GM18867 (cell line): ENCODE data around the gene RNF146.
"Not testable (repeated sequence)": the region's sequence is repeated elsewhere in the genome, so short reads cannot be mapped to it uniquely, and the experiment has no call there.

Experiments
- ATAC-seq: cut with Tn5 transposase; IDR thresholded peaks from one replicate; pipeline ENCODE4 v1.9.1; 2021; ENCODE audit warnings: mild to moderate bottlenecking, moderate library complexity; ENCODE audit not compliant: unreplicated experiment

RNF146 gene, protein sequence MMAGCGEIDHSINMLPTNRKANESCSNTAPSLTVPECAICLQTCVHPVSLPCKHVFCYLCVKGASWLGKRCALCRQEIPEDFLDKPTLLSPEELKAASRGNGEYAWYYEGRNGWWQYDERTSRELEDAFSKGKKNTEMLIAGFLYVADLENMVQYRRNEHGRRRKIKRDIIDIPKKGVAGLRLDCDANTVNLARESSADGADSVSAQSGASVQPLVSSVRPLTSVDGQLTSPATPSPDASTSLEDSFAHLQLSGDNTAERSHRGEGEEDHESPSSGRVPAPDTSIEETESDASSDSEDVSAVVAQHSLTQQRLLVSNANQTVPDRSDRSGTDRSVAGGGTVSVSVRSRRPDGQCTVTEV

DNA sequence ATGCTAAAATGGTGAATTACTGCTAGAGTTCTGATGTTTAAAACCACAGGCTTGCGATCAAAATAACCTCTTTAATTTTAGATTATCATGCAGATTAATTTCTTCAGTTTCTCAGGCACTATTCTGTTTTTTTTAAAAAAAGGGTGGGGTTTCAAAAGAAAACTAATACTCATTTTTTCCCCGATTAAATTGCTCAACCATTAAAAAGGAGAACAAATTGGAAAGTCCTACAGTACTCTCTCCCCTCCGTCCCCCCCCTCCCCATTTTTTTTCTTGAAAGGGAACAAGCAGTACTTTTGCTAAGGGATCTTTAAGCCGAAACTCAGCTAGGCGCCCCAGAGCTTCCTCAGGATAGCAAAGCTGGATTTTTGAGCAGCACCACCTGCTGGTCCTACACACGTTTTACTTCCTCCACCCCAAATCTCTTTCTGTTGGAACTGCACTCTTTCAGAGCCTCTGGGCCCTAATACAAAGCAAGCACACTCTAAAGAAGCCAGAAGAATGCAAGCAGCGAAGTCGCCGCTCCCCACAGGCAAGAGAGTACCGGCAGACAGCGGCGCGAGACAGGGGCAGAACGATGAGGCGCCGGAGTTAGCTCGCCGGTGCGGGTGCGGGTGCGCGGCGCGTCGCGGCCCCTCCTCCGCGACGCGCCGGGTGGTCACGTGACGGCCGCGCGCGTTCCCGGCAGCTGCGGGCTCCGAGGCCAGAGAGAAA, at the start of gene RNF146:
Gene RNF146, plus strand, starts transcription at position 687 of the 714 bp plus-strand sequence. CDS start 13,475 bp downstream, outside the sequence.
- peak; percentile 85 for ATAC-seq

DNA sequence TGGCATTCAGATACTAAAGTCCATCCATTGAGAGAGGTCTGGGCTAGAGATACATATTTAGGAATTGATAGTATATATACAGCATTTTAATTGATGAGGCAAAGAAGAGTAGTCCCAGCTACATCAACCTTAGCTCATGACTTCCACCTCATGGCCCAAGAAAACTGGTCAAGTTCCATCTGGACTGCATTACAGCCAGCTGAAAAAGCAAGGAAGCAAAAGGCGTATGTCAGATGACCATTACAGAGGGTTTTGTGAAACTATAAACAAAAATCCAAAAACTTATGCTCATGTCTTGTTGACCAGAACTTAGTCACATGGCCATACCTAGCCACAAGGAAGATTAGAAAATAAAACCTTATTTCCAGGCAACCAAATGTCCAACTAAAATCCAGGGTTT, 46.8 kb upstream of the RNF146 start:
- no peak for ATAC-seq

DNA sequence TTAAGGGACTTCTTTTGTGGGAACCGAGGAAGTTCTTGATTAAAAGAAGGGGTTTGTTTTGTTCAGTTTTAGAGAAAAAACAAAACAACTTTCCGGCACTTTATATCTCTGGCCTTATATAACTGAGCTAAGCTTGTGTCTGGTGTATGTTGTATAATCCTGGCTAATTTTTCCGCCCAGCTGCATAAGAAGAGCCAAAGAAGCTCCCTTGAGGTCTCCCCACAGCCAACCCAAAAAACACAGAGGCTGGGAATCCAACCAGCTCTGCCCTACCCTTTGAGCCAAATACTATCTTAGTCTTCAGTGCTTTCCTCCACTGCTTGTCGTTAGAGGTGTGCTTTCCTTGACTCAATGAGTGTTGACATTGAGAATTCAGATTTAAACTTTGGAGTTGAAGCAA, 45.5 kb upstream of the RNF146 start:
- ATAC-seq = no peak

DNA sequence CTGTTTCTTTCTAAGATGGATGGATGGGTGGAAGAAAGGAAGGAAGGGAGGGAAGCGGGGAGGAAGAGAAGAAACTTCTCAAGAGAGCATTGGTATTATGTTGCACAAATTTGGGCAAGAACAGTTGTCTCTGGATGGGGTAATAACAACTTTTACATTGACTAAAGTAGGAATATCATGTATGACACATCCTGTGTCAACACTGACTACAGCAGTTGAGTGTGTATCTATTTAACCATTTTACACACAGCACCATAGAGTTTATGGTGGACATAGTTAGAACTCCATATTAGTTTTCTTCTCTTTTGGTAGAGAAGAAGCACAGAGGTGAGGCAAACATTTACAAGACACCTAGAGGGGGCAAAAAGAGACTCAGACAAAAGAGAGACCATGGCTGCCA, 44.2 kb upstream of the RNF146 start:
- no peak for ATAC-seq

DNA sequence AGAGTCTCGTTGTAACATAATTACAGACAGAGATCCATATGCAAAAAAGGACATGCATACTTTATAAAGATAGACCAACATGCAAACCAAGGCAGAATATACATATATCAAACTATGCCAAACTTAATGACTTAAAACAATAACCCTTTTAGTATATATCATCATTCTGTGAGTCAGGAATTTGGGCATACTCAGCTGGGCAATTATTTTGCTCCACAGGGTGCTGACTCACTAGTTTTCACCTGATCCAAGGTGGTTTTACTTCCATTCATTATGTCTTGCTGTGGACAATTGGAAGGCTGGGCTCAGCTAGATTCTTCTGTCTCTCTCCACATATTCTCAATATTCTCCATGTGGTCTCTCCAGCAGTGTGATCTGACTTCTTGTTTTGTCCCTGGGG, 41.2 kb upstream of the RNF146 start:
- no peak for ATAC-seq

DNA sequence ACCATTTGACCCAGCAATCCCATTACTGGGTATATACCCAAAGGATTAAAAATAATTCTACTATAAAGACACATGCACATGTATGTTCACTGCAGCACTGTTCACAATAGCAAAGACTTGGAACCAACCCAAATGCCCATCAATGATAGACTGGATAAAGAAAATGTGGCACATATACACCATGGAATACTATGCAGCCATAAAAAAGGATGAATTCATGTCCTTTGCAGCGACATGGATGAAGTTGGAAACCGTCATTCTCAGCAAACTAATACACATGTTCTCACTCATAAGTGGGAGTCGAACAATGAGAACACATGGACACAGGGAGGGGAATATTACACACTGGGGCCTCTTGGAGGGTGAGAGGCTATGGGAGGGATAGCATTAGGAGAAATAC, 32.8 kb upstream of the RNF146 start:
- not testable (repeated sequence) for ATAC-seq

DNA sequence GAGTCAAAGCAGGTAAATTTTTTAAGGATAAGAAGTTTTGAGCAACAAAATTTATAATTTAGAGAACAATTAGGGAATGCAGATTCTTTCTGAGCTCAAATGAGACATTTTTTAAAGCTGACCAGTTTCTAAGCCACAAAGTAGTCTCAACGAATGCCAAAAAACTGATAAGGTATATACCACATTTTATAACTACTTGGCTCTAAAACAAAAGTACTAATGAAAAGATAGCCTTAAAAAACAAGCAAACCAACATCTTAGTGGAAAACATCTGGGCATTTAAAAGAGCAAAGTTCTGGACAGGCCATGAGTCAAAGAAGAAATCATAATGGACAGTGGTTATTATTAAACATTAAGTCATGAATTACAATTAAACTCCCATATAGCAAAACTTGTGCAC, 23.2 kb upstream of the RNF146 start:
- ATAC-seq = no peak

DNA sequence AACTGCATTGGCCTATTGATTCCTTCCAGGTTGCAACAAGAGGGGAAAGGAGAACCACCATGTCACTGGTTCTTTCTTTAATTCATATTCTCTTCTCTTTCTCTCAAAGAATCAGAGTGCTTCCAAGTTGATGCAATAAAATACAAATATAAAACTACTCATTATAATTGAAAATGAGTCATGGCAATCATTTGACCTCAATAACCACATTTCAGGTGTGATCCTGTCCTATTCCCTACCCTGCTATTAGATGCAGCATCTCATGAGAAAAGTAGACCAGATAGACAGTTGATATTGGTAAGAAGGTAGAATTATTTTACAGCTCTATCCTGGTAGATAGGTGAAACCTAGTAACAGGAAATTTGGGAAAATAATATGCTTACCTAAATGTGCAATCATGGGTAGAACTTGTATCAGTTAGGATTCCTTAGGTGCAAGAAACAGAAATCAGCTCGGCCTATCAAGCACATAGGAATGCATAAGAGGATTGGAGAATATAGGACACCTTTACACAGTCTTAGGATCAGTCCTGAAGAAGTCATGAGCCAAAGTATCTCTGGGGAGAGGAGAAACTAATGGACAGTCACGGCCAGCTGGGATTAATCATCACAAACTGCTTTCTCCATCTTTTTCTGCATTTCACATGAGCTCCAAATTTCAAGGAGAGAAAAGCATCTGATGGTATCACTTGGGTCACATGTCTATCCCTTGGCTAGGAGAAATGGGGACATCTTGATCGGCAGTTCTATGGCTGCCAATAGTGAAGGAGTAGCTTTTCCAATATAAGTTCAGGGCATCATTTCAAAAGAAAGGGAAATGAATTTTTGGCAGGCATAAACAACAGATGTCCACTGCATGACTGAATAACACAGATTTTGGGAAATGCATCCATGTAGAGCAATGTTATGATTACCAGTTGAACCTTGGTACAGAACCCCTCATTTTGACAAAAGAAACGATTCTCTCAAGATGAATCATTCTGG, 19.3 kb upstream of the RNF146 start:
- no peak for ATAC-seq

DNA sequence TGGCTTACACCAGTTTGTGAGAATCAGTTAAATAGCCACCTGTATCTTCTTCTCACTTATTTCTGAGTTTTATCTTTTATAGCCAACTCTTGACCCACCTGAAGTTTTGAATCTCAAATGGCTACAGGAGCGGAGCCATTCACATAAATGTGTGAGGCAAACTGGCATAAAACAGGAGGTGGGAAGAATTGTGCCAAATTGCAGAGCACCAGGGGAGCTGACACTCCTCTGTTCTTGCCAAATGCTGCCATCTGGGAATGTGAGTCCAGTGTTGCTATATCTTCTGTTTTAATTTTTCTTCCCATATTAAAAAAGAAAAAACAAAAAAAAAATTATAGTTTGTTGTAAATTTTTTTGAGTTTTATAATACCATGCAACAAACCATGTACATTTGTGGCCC, 17.0 kb upstream of the RNF146 start:
- no peak for ATAC-seq

DNA sequence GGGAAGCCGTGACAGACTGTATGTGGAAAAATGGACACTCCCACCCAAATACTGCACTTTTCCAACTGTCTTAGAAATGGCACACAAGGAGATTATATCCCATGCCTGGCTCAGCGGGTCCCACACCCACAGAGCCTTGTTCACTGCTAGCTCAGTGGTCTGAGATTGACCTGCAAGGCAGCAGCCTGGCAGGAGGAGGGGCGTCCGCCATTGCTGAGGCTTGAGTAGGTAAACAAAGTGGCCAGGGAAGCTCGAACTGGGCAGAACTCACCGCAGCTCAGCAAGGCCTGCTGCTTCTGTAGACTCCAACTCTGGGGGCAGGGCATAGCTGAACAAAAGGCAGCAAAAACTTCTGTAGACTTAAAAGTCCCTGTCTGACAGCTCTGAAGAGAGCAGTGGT, 11.4 kb upstream of the RNF146 start:
- ATAC-seq = no peak

DNA sequence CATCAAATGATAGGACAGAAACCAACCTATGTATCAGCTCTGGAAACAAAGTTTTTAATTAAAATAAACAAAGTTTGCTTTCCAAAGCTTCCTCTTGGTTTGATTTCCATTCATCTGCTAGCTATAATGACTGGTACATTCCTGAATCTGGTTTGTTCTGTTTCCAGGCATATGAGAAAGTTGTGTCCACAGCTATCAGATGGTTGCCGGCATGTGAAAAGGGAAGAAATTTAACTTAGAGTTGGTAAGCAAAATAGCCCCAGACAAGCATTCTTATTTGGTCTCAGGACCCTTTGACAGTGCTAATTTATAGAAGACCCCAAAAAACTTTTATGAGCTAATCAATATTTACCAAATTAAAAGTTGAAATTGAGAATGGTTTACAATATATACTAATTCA, 3.8 kb upstream of the RNF146 start:
- no peak for ATAC-seq

DNA sequence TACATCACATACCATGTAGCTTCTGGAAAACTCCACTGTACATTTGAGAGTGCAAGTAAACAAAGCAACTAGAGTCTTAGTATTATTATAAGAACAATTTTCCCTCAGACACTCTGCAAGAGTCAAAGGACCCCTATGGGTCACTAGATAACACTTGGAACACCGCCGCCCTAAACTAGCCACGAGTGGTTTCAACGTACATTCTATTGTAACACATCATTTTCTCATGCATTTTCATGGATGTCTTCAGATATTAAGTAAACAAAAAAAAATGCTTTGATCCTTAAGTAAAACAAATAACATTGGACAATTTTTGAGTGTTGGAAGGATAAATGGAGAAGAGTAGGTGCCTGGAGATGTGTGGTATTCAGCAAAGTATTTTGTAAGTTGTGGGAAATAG, 3.2 kb upstream of the RNF146 start:
- no peak for ATAC-seq

DNA sequence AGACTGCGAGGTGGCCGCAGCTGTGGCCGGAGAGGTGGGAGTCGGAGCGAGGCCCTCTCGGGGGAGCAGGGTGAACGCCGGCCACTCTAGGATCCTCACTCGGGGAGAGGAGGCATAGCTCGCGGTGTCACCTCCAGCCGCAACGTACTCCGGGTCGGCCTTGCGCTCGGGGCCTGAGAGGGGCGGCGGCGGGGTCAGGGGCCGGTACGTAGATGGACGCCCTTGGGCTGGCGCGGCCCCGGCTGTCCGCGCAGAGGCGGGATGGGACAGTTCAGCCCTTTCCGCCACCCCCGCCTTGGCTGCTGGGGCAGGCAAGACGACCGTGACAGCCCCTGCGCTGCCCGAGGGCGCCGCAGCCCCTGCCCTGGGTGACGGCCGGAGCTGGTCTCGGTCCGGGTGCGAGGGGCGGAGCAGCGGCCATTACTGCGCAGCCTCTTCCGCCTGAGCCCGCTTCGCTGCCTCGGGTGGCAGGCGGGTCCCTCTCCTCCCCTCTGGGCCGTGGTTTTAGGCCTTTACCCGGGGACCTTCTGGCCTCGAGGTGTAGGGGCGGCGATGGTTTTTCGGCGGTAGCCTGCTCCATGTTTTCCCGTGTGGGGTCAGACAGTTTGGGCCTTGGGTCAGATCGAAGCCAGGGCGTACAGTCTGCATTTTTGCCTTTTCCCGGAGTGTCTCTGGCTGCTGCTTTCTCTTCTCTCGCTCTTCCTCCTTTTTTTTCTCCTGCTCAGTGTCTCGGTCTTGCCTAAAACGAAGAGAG, 405 bp downstream of the RNF146 start:
- peak; percentile 77 for ATAC-seq

DNA sequence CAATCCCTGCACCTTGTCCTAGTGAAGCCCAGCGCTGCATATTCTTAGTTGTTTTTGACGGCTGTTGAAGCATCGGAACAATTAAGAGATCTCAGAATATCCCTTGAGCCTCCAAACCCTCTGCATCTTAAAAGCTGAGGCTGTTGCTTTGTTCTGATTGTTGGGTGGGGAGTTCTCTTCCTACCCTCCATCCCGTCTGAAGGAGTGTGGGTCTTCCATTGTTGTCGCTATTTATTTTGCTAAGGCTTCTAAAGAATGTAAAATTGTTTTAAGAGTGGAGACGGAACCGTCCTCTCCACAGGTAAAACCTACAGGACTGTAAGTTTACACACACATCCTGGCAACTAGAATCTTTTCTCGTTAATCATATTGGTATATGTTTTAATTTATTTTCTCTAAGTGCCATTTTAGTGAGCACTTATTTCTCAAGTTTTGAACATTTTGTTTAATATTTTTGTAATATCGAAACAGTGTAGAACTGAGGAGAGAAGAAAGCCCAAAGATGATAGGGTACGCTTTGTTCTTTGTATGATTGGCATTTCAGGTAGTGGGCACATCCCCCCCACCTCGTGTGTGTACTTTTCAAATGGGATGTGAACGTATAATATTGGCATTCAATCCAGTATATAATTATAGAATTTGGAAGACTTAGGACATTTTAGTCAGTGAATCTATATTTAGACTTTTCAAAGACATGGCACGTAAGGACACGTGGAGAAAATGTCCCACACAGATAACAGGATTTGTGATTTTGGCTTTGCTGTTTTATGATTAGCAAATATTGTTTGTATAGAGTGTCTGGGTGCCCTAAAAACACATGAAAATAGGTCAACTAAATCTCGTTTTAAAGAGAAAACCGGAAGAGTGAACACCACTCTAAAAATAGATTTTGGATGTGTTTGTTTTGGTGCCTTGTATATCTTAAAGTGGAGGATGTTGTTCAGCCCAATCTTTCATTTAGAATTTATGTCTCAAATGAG, 1.3 kb downstream of the RNF146 start:
- peak; percentile 4 for ATAC-seq

DNA sequence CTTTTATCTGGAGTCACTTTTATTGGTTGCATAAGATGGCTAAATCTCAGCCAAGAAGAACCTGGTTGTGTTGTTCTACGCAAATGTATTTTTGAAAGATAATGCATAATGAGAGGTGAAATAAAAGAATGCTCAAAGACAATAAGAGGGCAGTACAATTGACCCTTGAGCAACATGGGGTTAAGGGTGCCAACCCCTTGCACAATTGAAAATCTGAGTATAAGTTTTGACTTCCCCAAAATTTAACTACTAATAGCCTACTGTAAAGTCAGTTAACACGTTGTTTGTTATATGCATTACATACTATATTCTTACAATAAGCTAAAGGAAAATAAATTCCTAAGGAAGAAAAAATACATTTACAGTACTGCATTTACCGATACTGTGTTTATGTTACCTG, 5.9 kb downstream of the RNF146 start:
- no peak for ATAC-seq

DNA sequence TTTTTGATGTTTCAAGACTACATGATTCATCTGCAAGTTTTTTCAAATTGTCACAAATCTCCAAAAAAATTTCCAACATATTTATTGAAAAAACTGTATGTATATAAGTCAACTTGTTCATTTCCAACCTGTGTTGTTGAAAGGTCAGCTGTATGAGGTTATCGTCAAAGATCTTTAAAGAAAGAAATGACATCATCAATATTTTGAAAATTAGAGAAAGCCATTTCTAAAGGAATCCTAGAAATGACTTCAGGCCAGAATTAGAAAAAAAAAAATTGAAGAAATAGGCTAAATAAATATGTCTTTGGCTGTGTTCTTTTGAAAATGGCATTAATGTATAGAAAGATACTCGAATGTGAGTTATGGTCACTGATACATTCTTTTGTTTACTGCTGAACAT, 6.8 kb downstream of the RNF146 start:
- ATAC-seq = no peak

DNA sequence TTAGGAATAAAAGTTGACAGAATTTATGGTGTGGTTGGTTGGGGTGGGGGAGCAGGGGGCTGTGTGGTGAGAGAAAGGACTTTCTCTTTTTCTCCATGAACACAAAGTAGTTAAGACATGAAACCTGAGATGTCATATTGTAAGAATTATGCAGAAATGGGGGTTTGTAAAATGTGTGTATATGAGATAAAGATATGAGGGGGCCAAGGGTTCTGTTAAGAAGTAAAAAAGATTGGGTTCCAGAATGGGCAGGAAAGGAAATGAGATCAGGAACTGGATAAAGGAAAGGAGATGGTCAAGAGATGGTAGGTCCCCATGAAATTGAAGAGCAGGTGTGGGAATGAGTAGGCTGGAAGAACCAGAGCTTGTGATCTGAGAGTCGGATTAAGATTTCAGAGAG, 9.7 kb downstream of the RNF146 start:
- no peak for ATAC-seq

DNA sequence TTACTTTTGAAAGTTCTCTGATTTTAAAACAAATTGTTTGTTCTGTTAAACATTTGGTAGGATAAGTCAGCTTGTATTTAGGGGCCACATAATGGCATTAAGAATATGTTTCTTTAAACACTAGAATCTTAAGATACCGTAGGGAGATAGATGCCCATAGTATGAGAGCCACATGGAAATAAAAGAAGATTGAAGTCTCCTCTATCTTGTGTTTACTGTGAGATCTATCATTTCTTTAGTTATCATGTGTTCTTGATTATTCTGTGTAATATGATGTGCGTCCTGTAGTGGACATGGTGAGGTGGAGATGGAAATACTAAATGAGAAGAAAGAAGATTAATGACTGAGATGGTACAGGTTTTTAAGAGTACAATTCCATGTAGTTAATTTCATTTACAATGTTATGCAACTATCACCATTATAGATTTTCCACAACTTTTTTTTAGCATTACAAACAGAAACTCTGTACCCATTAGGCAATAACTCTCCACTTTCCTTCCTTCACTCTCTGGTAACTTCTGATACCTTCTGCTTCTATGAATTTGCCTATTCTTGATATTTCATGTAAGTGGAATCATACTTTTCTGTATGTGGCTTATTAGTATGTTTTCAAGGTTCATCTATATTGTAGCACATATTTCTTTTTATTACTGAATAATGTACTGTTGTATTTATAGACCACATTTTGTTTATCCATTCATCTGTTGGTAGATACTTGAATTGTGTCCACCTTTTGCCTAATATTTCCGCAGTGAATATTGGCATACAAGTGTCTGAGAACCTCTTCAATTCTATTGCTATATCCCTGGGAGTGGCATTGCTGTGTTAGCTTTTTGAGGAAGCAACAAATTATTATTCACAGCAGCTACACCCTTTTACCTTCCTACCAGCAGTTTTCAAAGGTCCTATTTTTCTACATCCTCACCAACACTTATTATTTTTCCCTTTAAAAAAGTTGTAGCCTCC, 11.5 kb downstream of the RNF146 start:
- ATAC-seq = no peak
